Adipose tissue (tissue), 3 donors: ENCODE results near the gene TEX29. TPM values are rescaled to one million over a fixed set of nuclear protein-coding genes. Genes with fewer than 3 reads are reported as not detected.

Experiments used
- H3K27ac ChIP-seq: one replicate; pipeline ENCODE4 v1.5.1; 2013; ENCODE audit warnings: low read depth, low read length
- WGBS, 3 donors: extraction: QIAGEN DNeasy Blood & Tissue Kit; methylation state at CpG; one replicate each; pipeline ENCODE4 v1.1.7; 2013; 5-methylcytosine and 5-hydroxymethylcytosine counted together
- polyA plus RNA-seq, 3 donors: library from polyadenylated mRNA; stranded (reverse); fragments of 200-250 nt; gene quantifications; one replicate each; pipeline ENCODE4 v1.2.3, GENCODE V29; 2013
- donor health status: healthy with polysubstance abuse.
- donor health status: Bipolar disorder and iron deficiency.
- donor health status: healthy.

Gene TEX29
- polyA plus RNA-seq, 3 donors: 0.25 to 1.2 (median 0.43) TPM

DNA sequence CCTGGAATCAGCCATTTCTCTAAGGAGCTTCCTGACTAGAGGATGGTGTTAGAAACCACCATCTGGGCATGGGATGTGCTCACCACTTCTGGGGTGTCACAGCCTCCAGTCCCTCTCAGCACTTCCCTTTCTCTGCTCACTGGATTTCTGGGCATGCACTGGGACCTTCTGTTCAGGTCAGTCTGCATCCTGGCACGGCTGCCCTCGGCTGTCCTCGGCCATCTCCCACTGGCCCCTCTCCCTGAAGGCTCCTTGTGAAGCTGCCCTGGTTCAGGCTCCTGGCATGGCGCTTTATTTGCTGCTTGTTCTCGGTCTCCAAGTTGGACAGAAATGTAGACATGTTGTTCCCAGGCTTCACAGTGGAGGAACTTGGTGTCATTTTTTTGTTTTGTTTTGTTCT lies 60.0 kb downstream of the TEX29 start:
- WGBS, 3 donors: 80 to 93% (median 88%) methylated on average over 5 of the region's 5 CpGs
- no peak overlapping the region for H3K27ac ChIP-seq

DNA sequence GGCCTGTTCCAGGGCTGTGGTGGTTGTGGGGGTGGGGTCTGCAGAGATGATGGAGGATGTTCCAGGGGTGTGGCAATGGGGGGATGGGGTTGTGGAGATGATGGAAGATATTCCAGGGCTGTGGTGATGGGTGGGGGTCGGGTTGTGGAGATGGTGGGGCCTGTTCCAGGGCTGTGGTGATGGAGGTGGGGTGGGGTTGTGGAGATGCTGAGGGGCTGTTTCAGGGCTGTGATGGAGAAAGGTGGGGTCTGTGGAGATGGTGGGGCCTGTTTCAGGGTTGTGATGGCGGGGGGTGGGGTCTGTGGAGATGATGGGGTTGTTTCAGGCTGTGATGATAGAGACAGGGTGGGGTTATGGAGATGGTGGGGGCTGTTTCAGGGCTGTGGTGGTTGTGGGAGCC lies 62.0 kb downstream of the TEX29 start:
- no peak overlapping the region for H3K27ac ChIP-seq
- 16 to 34% (median 31%) methylated on average over 2 of the region's 2 CpGs for WGBS, 3 donors

DNA sequence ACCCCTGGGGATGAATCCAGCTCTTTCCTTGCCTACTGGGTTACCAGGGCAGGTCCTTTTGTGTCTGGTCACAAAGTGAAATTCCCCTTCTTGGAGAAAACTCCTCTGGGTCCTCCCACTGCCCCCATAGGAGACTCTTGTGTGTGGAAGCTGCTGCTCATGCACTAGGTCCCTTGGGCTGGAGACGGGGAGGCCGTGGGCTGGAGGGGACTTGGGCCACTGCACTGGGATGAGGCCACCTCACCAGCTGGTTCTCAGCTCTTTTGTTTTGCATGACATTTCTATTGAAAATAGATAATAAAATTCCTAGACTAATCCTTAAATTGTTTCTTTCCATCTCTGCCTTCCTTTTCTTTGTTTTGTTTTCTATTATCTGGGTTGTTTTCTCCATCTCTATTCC lies 62.4 kb downstream of the TEX29 start:
- WGBS, 3 donors: 40 to 46% (median 46%) methylated on average over 2 of the region's 2 CpGs
- H3K27ac ChIP-seq: no peak overlapping the region

DNA sequence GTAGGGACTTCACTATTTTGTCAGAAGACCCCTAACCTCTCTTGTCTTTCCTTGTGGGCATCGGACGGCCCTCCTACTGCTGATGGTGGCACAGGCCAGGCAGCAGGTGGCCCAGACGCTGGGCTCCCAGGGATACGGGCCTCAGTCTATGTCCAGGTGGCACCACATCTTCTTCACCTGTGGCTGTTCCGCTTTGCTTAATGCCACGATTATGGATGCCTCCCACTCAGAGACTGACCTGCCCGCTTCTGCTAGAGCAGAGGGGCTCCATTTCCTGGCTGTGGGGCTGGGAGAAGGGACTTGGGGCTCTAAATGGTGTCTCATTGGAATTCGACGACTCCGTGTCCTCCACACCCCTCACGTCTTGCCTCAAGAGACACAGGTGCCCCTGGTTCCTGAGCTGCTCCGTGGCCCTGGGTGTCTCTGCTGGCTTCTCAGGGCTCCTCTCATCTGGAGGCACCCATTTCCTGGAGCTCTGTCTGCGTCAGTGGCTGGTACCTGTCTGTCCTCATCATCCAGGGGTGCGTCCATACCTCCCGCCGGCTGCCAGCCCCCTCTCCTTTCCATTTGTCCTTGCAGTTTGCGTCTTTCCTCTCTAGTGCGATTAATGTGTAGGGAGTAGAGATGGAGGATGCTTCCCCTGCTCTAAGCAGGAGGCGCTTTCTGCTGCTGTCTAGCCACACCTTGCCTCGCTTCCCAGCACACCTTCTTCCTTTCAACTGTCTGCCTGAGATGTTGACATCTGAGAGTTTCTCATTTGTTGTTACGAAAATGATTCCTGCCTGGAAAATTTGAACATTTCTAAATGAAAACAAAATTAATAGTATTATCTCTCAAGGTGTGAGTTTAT lies 63.4 kb downstream of the TEX29 start:
- WGBS, 3 donors: 63 to 73% (median 70%) methylated on average over 20 to 21 of the region's 21 CpGs
- H3K27ac ChIP-seq: no peak overlapping the region

DNA sequence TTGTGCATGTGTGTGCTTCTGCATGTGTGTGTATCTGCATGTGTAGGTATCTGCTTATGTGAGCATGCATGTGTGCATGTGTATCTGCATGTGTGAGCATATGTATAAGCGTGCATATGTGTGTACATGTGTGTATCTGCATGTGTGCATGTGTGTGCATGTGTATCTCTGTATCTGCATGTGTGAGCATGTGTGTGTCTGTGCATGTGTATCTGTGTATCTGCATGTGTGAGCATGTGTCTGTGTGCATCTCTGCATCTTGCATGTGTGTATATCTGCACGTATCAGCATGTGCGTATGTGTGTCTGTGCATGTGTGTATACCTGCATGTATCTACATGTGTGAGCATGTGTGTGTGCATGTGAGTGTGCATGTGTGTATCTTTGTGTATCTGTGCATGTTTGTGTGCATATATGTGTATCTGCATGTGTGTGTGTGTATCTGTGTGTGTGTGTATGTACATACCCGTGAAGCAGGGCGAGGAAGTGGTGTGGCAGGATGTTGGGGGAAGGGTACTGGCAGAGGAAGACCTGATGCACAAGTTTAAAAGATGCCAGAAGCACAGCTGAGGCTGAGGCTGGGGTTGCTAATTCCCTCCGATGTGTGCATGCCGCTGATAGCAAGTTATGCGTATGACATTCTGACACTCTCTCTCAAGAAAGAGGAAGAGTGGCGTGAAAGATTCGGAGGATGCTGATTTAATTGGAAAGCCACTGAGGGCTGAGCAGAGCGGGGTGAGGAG lies 64.2 kb downstream of the TEX29 start:
- WGBS, 3 donors: 47 to 69% (median 50%) methylated on average over 11 of the region's 11 CpGs
- H3K27ac ChIP-seq: no peak overlapping the region

DNA sequence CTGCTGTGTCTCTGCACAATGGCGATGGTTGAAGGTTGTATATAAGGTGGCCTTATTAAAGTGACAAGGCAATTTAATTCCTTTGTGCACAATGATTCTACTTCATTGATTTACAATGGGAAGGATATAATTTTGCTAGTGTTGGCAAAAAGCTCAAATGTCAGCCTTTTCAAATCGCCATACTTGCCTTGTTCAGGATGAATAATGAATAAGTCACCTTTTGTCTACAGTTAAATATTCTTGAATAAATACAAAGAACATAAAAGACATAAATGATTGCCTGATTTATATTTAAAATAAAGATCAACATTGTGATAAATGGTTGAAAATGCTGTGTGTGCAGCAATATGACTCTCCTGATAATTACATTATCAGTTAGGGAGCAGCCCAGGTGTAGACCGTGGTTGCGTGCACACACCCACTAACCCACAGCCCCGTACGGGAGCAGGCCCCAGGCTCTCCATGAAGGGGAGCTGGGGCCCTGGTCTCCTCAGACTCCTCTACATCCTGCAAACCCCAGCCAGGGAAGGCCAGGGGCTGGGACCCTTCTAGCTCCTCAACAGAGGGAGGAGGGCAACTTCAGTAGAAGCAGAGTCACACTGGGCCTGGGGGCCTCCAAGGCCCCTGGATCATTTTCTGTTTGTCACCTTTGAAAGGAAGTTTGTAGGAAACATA lies 64.9 kb downstream of the TEX29 start:
- H3K27ac ChIP-seq: no peak overlapping the region
- WGBS, 3 donors: 53 to 66% (median 63%) methylated on average over 6 of the region's 6 CpGs

DNA sequence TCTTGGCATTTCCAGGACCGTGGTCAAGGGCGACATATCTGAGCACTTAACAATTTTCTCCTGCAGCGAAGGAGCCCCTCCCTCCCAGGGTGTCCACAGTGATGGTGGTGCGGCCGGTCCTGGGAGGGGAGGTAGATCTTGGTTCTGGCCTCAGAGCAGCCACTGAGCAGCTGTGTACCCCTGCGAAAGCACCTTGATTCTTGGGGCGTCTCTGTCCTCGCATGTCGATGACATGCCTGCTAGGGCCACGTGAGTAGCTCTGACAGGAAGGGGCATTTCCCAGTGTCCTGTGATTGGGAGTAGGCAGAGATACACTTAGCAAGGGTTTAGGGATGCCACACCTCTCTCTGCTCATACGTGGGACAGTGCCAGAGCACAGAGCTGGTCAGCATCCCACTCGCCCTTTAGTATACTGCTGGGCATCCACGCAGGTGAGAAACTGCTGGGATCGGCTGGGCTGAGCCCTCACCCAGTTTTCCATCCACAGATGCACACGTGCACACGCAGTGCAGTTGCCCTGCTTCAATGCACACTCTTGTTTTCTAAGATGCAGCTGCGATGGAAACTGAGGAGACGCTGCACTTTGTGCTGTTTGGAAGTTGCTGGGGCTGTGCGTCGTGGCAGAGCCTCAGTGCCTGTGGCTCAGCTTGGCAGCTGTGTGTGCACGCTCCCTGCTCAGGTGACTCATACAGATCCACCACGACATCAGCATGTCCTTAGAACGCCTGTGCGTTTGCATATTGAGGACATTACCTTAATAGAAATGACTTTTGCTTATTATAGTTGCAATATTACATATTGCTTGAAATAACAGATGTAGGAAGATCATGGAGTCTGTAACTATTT lies 66.8 kb downstream of the TEX29 start:
- H3K27ac ChIP-seq: no peak overlapping the region
- whole genome bisulfite sequencing, 3 donors: 82 to 87% (median 86%) methylated on average over 24 of the region's 24 CpGs

DNA sequence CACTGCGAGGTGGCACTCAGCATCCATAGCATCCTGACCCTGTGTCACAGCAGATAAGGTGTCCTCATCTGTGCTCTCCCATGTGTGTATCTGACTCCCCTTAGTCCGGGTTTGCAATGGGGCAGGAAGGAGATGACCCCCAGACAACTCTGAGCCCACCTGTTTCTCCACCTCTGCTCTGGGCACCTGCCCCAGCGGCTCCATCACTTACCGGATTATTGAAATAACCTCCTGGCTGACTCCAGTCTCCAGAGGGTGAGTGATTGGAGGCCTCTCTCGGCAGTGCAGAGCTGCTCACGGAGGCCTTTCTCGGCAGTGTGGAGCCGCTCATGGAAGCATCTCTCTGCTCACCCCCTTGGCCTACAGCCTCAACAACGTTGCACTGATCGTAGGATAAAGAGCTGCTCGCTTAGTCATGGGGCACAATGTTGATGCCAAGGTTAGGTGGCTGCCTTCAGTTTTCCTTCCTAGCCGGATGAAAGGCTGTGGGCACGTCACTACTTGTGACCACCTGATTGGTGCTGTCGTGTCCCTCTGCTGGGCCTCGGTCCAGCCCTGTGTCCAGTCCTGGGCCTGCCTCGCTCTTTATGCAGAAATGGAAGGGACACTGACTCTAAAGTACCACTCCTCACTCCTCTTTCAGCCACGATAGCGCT lies 67.6 kb downstream of the TEX29 start:
- no peak overlapping the region for H3K27ac ChIP-seq
- whole genome bisulfite sequencing, 3 donors: 72 to 80% (median 76%) methylated on average over 18 of the region's 18 CpGs

DNA sequence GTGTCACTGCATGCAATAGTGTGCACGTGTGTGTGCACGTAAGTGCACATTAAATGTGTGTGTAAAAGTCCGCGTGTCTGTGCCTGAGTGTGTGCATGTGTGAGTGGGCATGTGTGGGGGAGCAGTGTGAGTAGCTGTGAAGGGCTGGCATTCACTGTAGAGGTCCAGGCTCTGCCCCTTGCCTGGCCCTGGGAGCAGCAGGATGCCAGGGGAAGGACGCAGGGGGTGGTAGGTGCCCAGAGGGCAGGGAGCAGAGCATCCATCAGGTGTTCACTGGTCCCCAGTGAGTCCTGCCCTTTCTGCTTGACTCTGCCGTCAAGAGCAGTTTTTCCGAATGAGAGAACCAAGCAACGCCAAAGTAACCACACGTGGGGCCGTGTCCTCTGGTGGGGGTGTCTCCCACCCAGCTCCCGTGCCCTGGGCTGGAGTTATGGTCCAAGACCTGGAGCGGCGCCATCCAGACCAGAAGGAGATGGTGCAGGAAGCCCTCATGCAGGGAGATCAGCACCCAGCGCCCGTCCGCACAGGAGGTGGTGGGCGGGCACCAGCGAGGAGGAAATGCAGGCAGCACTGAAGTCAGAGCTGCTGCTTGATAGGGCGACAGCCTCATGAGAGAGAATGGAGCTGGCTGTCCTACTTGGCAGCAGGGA lies 68.5 kb downstream of the TEX29 start:
- H3K27ac ChIP-seq: no peak overlapping the region

DNA sequence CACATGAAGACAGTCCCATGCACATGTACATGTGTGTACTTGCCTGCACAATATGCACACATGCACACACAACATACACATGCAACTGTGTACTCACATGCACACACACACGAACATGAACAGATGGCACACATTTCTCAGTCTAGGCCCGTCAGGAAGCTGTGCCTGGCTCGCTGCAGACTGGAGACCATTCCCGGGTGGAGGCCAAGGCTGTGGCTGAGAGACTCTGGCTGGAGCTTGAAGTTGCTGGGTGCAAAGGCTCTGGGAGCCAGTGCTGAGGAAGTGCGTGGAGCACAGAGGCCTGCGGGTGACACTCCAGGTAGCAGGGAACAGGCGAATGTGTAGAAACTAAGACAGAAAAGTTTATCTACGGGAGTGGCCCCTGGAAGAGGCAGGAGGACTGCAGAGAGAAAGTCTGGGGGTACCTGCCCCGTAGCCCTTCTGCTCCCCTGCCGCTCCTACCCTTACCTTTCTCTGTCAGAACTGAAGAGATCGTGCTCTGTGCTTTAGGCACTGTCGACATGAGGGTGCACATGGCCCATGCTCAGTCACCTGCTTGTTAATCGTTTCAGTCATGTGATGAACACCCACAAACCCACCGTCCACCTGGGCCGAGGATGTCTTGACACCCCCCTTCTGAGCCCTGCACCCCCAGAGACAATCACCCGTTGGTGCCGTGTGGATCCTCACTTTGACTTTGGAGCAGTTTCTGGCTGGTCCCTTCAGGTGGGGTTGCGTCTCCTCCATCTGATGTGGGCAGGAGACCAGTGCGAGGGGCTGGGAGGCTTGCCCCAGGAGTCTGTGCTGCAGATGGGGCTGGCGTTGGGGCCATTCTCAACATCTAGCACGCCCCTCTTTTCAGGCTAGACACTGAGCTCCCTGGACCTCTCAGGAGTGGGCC lies 69.4 kb downstream of the TEX29 start:
- 62 to 83% (median 67%) methylated on average over 21 of the region's 21 CpGs for WGBS, 3 donors
- H3K27ac ChIP-seq: no peak overlapping the region

More for the DNA sequence above, 68.5 kb downstream of the TEX29 start:
- whole genome bisulfite sequencing, 3 donors: 77 to 82% (median 78%) methylated on average over 19 of the region's 19 CpGs

DNA sequence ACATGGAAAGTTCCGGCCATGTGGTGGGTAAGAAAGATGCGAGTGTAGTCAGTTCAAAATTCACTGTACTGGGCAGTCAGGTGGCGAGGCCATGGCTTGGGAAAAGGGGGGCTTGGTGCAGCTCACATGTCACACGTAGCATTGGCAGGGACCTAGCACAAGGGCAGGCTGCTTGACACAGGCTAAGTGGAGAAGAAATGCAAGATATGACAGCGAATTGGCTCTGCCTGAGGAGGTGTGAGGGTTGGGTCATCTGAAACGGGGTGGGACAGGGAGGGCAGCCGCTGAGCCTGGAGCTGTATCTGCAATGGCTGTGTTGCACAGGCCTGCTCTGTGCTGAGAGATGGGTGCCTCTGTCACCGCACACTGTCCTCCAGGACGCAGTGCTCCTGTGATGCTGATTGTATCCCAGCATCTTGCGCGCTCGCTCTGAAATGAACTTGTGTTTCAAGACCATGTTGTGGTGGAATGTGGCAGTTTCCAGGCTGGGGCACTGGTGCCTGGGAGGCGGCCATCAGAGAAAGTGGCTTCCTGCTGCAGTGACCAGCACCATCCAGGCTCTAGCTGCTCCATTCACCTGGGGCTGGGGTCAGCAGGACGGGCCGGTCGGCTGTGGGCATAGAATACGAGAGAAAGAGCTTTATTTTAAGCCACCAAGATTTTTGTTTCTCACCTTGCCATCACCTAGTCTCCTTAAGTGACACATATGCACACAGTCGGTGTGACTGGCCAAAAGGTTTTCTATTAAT lies 70.3 kb downstream of the TEX29 start:
- H3K27ac ChIP-seq: no peak overlapping the region
- WGBS, 3 donors: 73 to 85% (median 83%) methylated on average over 18 of the region's 18 CpGs

DNA sequence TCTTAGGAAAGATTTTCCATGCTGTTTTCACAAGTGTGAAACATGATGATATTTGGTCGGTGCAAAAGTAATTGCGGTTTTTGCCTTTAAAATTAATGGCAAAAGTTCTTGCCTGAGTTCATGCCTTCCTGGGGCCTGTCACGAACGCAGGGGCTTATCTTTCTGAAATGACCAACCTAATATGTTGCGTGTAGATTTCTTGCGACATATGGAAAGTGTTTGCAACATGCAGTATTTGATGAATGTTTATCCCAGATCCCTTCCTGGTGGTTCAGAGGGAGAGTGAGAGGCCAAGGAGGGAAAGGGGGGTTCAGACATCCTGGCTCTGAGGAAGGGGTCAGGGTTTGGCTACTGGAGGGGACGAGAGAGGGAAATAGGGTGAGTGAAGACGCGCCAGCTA lies 72.0 kb downstream of the TEX29 start:
- 81 to 84% (median 81%) methylated on average over 9 of the region's 9 CpGs for WGBS, 3 donors
- no peak overlapping the region for H3K27ac ChIP-seq

DNA sequence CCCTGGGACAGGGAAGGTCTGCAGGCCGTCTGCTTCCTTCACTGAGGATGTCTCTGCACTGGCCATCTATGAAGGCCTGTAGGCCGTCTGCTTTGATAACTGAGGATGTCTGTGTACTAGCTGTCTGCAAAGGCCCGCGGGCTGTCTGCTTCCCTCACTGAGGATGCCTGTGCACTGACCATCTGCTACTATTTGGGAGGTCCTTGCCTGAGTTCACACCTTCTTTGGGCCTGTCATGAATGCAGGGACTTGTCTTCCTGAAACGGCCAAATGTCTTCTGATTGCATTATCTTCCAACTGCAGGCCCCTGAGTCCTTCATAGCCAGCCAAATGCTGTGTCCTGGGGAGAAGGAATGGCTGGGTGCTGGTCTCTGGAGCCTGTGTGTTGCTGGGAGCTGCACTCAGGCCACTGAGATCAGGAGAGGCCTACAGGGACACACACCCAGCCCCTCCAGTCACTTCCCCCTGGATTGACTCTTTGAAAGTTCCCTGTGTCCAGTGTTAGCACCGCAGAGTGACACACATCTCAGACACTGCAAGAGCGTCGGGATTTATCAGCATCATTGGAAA lies 72.9 kb downstream of the TEX29 start:
- no peak overlapping the region for H3K27ac ChIP-seq
- WGBS, 3 donors: 77 to 87% (median 82%) methylated on average over 8 of the region's 8 CpGs
